Measurements from ENCODE around the gene ITSN1.
"Not testable (repeated sequence)": the region's sequence is repeated elsewhere in the genome, so short reads cannot be mapped to it uniquely, and the experiment has no call there.

Gene ITSN1

DNA sequence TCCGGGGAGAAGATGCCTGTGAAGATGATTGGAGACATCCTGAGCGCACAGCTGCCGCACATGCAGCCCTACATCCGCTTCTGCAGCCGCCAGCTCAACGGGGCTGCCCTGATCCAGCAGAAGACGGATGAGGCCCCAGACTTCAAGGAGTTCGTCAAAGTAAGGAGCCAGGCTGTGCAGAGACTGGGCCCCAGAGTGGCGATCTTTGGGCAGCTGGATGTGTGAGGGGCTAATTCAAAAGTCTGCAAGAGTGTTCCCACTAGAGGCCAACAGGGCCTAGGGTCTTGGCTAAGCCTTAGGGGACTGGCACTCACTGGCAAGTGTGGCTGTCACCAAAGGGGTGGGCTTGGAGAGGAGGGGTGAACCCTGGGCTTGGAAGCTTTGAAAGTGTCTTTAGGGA, 222.9 kb downstream of the ITSN1 start:
- no peaks in the 10 kb centered on the region; the same call in 1 of the 2 replicates for H3K27me3 ChIP-seq (replicated peaks; ENCODE audit: control insufficient read depth, insufficient read depth, low read length)
- DNase-seq (ENCODE audit: extremely low read depth, insufficient read length): no peak
- TF ChIP-seq, protein P1, sequence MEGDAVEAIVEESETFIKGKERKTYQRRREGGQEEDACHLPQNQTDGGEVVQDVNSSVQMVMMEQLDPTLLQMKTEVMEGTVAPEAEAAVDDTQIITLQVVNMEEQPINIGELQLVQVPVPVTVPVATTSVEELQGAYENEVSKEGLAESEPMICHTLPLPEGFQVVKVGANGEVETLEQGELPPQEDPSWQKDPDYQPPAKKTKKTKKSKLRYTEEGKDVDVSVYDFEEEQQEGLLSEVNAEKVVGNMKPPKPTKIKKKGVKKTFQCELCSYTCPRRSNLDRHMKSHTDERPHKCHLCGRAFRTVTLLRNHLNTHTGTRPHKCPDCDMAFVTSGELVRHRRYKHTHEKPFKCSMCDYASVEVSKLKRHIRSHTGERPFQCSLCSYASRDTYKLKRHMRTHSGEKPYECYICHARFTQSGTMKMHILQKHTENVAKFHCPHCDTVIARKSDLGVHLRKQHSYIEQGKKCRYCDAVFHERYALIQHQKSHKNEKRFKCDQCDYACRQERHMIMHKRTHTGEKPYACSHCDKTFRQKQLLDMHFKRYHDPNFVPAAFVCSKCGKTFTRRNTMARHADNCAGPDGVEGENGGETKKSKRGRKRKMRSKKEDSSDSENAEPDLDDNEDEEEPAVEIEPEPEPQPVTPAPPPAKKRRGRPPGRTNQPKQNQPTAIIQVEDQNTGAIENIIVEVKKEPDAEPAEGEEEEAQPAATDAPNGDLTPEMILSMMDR (IDR thresholded peaks at IDR 0.05; ENCODE audit: insufficient read depth, low read length, poor library complexity, severe bottlenecking): no peak
- no peaks in the 10 kb centered on the region for H3K36me3 ChIP-seq (ENCODE audit: control insufficient read depth, insufficient read depth, low read length)
- no peak overlapping the region for H3K4me3 ChIP-seq (replicated peaks; ENCODE audit: low read depth, low read length)

DNA sequence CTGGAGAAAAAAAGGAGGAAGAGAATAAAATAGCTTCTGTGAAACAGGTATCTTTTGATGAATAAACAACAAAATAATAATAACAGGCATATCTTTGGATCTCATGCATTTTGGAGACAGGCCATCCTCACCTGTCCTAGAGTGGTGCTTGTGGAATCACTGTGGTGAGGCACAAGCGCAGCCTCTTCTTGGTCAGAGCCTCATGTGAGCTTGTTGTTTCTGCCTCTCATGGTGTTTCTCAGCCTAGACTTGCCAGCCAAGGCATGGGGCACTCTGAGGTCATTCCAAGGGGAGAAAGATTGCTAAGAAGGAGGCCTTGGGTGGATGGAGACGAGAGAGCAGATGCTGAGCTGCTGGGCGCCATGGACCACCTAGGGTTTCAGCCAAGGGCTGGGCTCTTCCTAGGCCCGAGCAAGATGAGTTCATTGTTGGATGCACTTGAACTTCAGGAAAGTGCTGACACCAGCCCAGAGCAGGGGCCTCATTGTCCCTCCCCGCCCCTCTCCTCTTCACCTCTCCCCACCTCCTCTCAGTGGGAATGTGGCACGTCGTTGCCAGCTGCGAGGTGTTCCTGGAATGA, 223.8 kb downstream of the ITSN1 start:
- H3K4me3 ChIP-seq (replicated peaks; ENCODE audit: low read depth, low read length): no peak overlapping the region
- H3K27me3 ChIP-seq (replicated peaks; ENCODE audit: control insufficient read depth, insufficient read depth, low read length): no peaks in the 10 kb centered on the region; the same call in 1 of the 2 replicates
- no peak for DNase-seq (ENCODE audit: extremely low read depth, insufficient read length)
- TF ChIP-seq, protein P1 (IDR thresholded peaks at IDR 0.05; ENCODE audit: insufficient read depth, low read length, poor library complexity, severe bottlenecking): no peak
- no peaks in the 10 kb centered on the region for H3K36me3 ChIP-seq (ENCODE audit: control insufficient read depth, insufficient read depth, low read length)

DNA sequence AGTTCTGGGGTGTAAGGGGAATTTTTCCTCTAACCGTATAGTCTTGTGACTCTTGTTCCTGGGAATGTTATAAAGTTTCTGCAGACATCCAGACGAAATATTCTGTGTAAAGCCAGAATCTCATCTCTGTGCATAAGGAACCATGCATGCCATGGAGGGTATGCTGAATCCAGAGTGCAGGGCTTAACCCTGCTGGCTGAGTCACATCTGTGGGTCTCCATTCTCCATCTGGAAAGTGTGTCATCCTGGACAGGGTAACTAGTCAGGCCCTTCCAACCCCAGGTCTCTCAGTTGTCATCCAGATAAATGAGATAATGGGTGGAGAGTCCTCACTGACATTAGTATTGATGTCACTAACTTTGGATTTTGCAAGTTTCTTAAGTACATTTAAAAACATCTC, 224.5 kb downstream of the ITSN1 start:
- no peak for DNase-seq (ENCODE audit: extremely low read depth, insufficient read length)
- no peaks in the 10 kb centered on the region for H3K36me3 ChIP-seq (ENCODE audit: control insufficient read depth, insufficient read depth, low read length)
- TF ChIP-seq, protein P1 (IDR thresholded peaks at IDR 0.05; ENCODE audit: insufficient read depth, low read length, poor library complexity, severe bottlenecking): no peak
- no peak overlapping the region for H3K4me3 ChIP-seq (replicated peaks; ENCODE audit: low read depth, low read length)
- no peaks in the 10 kb centered on the region; the same call in 1 of the 2 replicates for H3K27me3 ChIP-seq (replicated peaks; ENCODE audit: control insufficient read depth, insufficient read depth, low read length)

DNA sequence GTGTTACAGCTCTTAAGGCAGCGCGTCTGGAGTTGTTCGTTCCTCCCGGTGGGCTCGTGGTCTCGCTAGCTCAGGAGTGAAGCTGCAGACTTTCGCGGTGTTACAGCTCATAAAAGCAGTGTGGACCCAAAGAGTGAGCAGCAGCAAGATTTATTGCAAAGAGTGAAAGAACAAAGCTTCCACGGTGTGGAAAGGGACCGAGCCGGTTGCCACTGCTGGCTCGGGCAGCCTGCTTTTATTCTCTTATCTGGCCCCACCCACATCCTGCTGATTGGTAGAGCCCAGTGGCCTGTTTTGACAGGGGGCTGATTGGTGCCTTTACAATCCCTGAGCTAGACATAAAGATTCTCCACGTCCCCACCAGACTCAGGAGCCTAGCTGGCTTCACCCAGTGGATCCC, 225.6 kb downstream of the ITSN1 start:
- H3K36me3 ChIP-seq (ENCODE audit: control insufficient read depth, insufficient read depth, low read length); DNase-seq (ENCODE audit: extremely low read depth, insufficient read length); H3K27me3 ChIP-seq (replicated peaks; ENCODE audit: control insufficient read depth, insufficient read depth, low read length); H3K4me3 ChIP-seq (replicated peaks; ENCODE audit: low read depth, low read length): not testable (repeated sequence)

DNA sequence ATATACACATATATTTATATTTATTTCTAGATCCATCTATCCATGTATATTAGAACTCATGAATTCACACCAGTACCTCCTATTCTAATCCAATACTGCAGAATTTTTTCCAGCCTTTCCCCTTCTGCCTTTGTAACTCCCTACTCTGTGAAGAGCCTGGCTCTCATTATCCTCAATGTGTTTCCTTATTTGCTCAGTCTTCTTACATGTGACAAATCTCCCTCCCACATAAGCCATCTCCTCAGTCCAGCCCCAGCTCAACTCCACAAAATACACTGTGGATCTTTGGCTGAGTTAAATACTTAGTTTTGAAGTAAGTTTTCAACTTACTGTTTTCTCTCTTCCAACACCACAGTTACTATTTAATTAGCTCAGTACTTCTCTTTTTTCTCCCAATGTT, 227.6 kb downstream of the ITSN1 start:
- Histone ChIP-seq H3K4me3 (replicated peaks; ENCODE audit: low read depth, low read length) (no peak overlapping the region), H3K27me3 (replicated peaks; ENCODE audit: control insufficient read depth, insufficient read depth, low read length) (no peaks in the 10 kb centered on the region), H3K36me3 (ENCODE audit: control insufficient read depth, insufficient read depth, low read length) (no peaks in the 10 kb centered on the region)
- DNase-seq (ENCODE audit: extremely low read depth, insufficient read length): no peak
- TF ChIP-seq, protein P1 (IDR thresholded peaks at IDR 0.05; ENCODE audit: insufficient read depth, low read length, poor library complexity, severe bottlenecking): no peak

DNA sequence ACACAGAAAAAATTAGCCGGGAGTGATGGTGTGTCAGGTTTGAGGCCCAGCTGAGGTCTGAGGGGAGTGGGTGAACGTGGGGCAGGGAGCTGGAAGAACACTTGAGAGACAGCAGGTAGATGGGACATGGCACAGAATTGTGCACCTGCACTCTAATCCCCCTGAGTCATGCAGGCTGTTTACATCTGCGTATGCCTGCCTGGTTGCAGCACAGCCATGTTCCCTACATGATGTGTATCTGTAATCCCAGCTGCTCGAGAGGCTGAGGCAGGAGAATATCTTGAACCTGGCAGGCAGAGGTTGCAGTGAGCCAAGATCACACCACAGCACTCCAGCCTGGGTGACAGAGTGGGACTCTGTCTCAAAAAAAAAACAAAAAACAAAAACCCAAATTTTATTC, 228.5 kb downstream of the ITSN1 start:
- no peaks in the 10 kb centered on the region for H3K36me3 ChIP-seq (ENCODE audit: control insufficient read depth, insufficient read depth, low read length)
- H3K4me3 ChIP-seq (replicated peaks; ENCODE audit: low read depth, low read length): no peak overlapping the region
- TF ChIP-seq, protein P1 (IDR thresholded peaks at IDR 0.05; ENCODE audit: insufficient read depth, low read length, poor library complexity, severe bottlenecking): no peak
- DNase-seq (ENCODE audit: extremely low read depth, insufficient read length): no peak
- no peaks in the 10 kb centered on the region for H3K27me3 ChIP-seq (replicated peaks; ENCODE audit: control insufficient read depth, insufficient read depth, low read length)

All from GM06990 (cell line).